DLD1 (cell line): ENCODE data around the gene OR4A15.

ENCODE experiments used
- in situ Hi-C: cut with HindIII; loops from 2 replicates; pipeline ENCODE4 v1.10.0; 2017; ENCODE audit warnings: low sequenced_read_pairs

Gene OR4A15

DNA sequence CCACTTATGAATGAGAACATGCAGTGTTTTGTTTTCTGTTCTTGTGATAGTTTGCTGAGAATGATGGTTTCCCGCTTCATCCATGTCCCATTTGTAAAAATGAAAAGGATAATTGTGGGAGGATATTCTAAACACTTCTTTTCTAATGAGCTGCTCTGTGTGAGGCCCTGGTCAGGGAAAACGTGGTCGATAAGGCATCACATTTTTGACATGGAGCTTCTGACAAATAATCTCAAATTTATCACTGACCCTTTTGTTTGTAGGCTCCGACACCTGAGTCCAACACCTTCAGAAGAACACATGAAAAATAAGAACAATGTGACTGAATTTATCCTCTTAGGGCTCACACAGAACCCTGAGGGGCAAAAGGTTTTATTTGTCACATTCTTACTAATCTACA lies at the start of gene OR4A15:
TSS of gene OR4A15 (plus strand) at position 301 of the 400 bp plus-strand sequence. CDS start at position 301, 0 bp downstream.
- in situ Hi-C loops = no loop called here

DNA sequence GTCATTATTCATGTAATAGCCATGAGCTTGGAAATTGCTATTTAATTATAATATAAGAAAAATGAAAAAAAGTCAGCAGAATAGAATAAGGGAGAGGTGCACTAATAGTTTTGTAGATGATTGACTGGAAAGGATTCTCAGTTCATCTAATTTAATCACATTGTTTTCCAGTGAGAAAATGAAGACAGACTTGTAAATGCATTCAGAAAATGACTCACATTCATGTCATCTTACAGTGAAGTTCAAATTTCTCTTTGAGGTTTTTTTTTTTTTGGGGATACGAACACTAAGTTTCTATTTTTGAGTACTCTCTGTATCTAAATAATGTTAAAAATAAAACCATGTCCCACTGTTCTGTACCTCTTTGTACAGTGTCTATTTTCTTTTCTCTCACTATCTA lies 43.3 kb upstream of the OR4A15 start:
- in situ Hi-C loops = no loop called here

DNA sequence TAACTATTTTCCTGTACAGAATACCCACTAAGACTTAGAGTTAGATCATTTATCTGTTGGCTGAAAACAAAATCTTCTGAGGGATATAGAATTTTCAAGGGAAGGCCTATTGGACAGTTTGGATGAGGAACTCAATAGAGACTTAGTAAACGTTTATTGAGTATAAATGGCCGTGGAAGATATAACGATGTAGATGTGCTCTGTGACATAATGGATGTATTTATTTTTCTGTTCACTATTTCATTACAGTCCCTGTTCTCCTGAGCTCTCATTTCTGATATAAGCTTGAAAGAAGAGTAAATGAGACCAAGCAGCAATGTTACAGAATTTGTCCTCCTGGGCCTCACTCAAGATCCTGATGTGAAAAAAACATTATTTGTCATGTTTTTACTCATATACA lies 24.9 kb upstream of the OR4A15 start, which contains the start of gene OR4A16:
TSS of gene OR4A16 (plus strand) at position 301 of the 400 bp plus-strand sequence. CDS start at position 301, 0 bp downstream.
- in situ Hi-C loops = no loop called here

DNA sequence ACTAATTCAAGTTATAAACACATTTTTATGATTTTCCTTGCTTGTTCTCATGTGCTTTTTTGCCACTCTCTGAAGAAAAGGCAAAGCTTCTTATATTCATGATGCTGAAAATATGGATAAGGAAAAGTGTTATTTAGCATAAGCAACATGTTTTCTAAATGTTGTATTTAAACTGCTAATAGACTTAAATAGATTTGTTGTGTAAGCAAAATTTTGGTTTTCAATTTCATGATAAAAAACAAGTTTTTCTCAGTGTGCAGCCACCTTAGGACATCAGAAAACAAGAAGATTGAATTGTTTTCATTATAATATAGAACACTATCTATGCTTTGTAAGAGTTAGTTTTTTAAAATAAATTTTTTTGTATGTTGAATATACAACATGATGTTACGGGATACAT lies 22.5 kb upstream of the OR4A15 start:
- in situ Hi-C loops = no loop called here

DNA sequence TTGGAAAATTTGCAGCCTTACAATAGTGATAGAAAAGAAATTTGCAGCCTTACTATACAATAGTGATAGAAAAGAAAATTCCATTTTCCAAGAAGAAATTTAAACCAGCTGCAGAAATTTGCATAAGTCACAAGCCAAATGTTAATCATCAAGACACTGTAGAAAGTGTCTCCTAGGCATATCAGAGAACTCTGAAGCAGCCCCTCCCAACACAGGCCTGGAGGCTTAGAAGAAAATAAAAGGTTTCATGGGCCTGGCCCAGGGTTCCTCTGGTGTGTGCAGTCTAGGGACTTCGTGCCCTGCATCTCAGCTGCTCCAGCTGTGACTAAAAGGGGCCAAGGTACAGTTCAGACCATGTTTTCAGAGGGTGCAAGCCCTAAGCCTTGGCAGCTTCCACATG lies 18.7 kb upstream of the OR4A15 start:
- in situ Hi-C loops = no loop called here

DNA sequence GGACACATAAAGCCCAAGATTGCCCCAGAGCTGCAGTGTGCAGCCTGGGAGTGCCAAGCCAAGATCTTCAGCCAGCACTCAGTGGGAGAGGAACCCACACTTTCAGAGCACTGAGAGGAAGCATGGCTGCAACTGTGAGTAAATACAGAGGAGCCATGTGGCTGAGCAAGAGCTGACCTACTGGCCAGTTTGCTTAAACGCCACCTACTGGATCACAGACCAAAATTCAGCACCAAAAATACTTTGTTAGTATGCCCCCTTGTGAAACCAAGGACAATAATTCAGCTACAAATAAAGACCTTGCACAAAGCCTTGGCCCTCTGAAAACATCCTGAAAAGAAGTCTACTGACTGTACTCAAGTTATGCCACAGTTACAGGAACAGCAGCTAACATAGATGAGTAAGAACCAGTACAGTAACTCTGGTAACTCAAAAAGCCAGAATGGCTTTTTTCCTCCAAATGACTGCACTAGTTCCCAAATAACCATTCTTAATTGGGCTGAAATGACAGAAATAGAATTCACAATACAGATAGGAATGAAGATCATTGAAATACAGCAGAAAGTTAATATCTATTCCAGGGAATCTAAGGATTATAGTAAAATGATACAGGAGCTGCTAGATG lies 10.1 kb upstream of the OR4A15 start:
- in situ Hi-C loops = no loop called here

DNA sequence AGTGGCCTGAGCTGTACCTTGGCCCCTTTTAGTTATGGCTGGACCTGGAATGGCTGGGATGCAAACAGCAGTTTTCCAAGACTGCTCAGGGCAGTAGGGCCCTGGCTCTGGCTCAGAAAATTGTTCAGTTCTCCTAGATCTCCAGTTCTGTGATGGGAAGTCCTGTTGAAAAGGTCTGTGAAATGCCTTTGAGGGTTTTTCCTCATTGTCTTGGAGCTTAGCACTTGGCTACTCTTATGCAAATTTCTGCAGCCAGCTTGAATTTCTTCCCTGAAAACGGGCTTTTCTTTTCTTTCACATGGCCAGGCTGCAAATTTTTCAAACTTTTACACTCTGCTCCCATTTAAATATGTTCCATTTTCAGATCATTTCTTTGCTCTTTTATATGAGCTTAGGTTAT lies 33.2 kb downstream of the OR4A15 start:
- in situ Hi-C loops = no loop called here
